Esophagus muscularis mucosa (tissue), 3 donors: ENCODE data around the gene BRD8.

Source experiments
- CTCF ChIP-seq, 3 experiments: fragments of 200-600 bp in 2 of 3; fragments of 450-650 bp in 1 of 3; sonication (generic) in 2 of 3; IDR thresholded peaks; one replicate each; pipeline ENCODE4 v1.5.1; 2017 to 2019; ENCODE audit warnings: antibody characterized with exemption in 3 of 3, mild to moderate bottlenecking in 2 of 3, moderate library complexity in 1 of 3
- POLR2A ChIP-seq: fragments of 450-650 bp; IDR thresholded peaks from one replicate; pipeline ENCODE4 v1.6.1; 2017; ENCODE audit warnings: antibody characterized with exemption, moderate library complexity, mild to moderate bottlenecking, low read depth
- POLR2AphosphoS5 ChIP-seq, 2 donors: sonication (generic); formaldehyde crosslinking; IDR thresholded peaks; one replicate each; pipeline ENCODE4 v1.6.1; 2017; ENCODE audit warnings: antibody characterized with exemption in 2 of 2

GRCh38 chr5:138180183-138180782 is 1.9 kb upstream of the BRD8 start:
- no peak for TF ChIP-seq POLR2A
- no peak for TF ChIP-seq CTCF (IDR thresholded peaks at IDR 0.05)
- no peak for TF ChIP-seq POLR2AphosphoS5 (IDR thresholded peaks at IDR 0.05)
